HEK293 (cell line): ENCODE measurements around the gene PIM3.

ENCODE experiments used
- CTCF ChIA-PET: fragments of 350-600 bp; formaldehyde crosslinking; extraction: SDS; loops from one replicate; lab custom pipeline; 2021; ENCODE audit warnings: antibody characterized with exemption; lab: Yijun Ruan, JAX
- POLR2A ChIA-PET: fragments of 300-600 bp; formaldehyde crosslinking; extraction: SDS; loops from one replicate; lab custom pipeline; 2020; ENCODE audit warnings: antibody characterized with exemption, inconsistent platforms; lab: Yijun Ruan, JAX
- H3K27ac ChIP-seq: fragments of 200-500 bp; sonication (Bioruptor generic); 2 replicates; pipeline ENCODE4 v1.5.1; 2014; ENCODE audit warnings: low read depth, low read length, control low read depth, inconsistent platforms; ENCODE audit errors: extremely low read depth
- H3K36me3 ChIP-seq, 2 experiments: fragments of 200-500 bp in 1 of 2; sonication (Bioruptor generic) in 1 of 2; 1 replicate in 1 of 2; 2 replicates in 1 of 2; pipeline ENCODE4 v1.5.1; 2014 to 2017; ENCODE audit warnings: inconsistent platforms in 2 of 2, low read length in 2 of 2; ENCODE audit not compliant: control insufficient read depth in 2 of 2, insufficient read depth in 1 of 2
- H3K4me1 ChIP-seq: fragments of 200-500 bp; sonication (Bioruptor generic); 2 replicates; pipeline ENCODE4 v1.5.1; 2014; ENCODE audit warnings: mild to moderate bottlenecking, low read length, inconsistent platforms; ENCODE audit not compliant: control insufficient read depth, insufficient read depth
- H3K4me3 ChIP-seq: 2 replicates; pipeline ENCODE4 v1.5.1; 2011; ENCODE audit warnings: low read depth, mild to moderate bottlenecking, control low read depth, low read length, moderate library complexity
- H3K9me3 ChIP-seq: fragments of 200-500 bp; sonication (Bioruptor generic); 2 replicates; pipeline ENCODE4 v1.5.1; 2014; ENCODE audit warnings: low read depth, low read length, inconsistent platforms; ENCODE audit not compliant: control insufficient read depth, insufficient read depth
- KLF7 ChIP-seq: fragments of 450-650 bp; formaldehyde crosslinking; IDR thresholded peaks from 2 replicates; pipeline ENCODE4 v1.5.1; 2016; ENCODE audit warnings: missing biosample characterization, missing genetic modification characterization, borderline replicate concordance
- PRDM1 ChIP-seq: fragments of 450-650 bp; formaldehyde crosslinking; IDR thresholded peaks from 2 replicates; pipeline ENCODE4; 2016; ENCODE audit warnings: missing biosample characterization, missing genetic modification characterization
- SP3 ChIP-seq: fragments of 450-650 bp; formaldehyde crosslinking; IDR thresholded peaks from 2 replicates; pipeline ENCODE4 v1.5.1; 2016; ENCODE audit warnings: missing biosample characterization, missing genetic modification characterization
- YY1 ChIP-seq: fragments of 450-650 bp; formaldehyde crosslinking; IDR thresholded peaks from 2 replicates; pipeline ENCODE4 v1.5.1; 2018; ENCODE audit warnings: missing biosample characterization, missing genetic modification characterization
- ZBTB21 ChIP-seq: fragments of 450-650 bp; formaldehyde crosslinking; IDR thresholded peaks from 2 replicates; pipeline ENCODE4 v1.5.1; 2017; ENCODE audit warnings: missing biosample characterization, missing genetic modification characterization
- ZBTB7A ChIP-seq: fragments of 450-650 bp; formaldehyde crosslinking; IDR thresholded peaks from 2 replicates; pipeline ENCODE4 v1.5.1; 2016; ENCODE audit warnings: low read depth, missing biosample characterization, missing genetic modification characterization
- ZEB2 ChIP-seq: fragments of 450-650 bp; formaldehyde crosslinking; IDR thresholded peaks from 2 replicates; pipeline ENCODE4 v1.5.1; 2016; ENCODE audit warnings: missing biosample characterization, missing genetic modification characterization
- ZNF138 ChIP-seq: fragments of 450-650 bp; formaldehyde crosslinking; IDR thresholded peaks from 2 replicates; pipeline ENCODE4 v1.5.1; 2016; ENCODE audit warnings: missing biosample characterization, missing genetic modification characterization, borderline replicate concordance
- ZNF202 ChIP-seq: fragments of 450-650 bp; formaldehyde crosslinking; IDR thresholded peaks from 2 replicates; pipeline ENCODE4 v1.5.1; 2016; ENCODE audit warnings: missing biosample characterization, missing genetic modification characterization, borderline replicate concordance
- ZNF214 ChIP-seq: fragments of 450-650 bp; formaldehyde crosslinking; IDR thresholded peaks from 2 replicates; pipeline ENCODE4 v1.5.1; 2017; ENCODE audit warnings: missing biosample characterization, mild to moderate bottlenecking, missing genetic modification characterization, borderline replicate concordance
- ZNF335 ChIP-seq: fragments of 450-650 bp; formaldehyde crosslinking; conservative IDR thresholded peaks from 2 replicates; pipeline ENCODE4 v1.5.1; 2016; ENCODE audit warnings: missing biosample characterization, missing genetic modification characterization
- ZNF366 ChIP-seq: fragments of 450-650 bp; formaldehyde crosslinking; conservative IDR thresholded peaks from 2 replicates; pipeline ENCODE4 v1.5.1; 2016; ENCODE audit warnings: missing biosample characterization, missing genetic modification characterization
- ZNF501 ChIP-seq: fragments of 450-650 bp; formaldehyde crosslinking; IDR thresholded peaks from 2 replicates; pipeline ENCODE4 v1.5.1; 2016; ENCODE audit warnings: missing biosample characterization, missing genetic modification characterization
- ZNF548 ChIP-seq: fragments of 450-650 bp; formaldehyde crosslinking; IDR thresholded peaks from 2 replicates; pipeline ENCODE4 v1.5.1; 2016; ENCODE audit warnings: missing biosample characterization, missing genetic modification characterization
- ZNF555 ChIP-seq: fragments of 450-650 bp; formaldehyde crosslinking; conservative IDR thresholded peaks from 2 replicates; pipeline ENCODE4 v1.5.1; 2017; ENCODE audit warnings: missing biosample characterization, mild to moderate bottlenecking, missing genetic modification characterization, inconsistent platforms
- ZNF558 ChIP-seq: fragments of 450-650 bp; formaldehyde crosslinking; IDR thresholded peaks from 2 replicates; pipeline ENCODE4 v1.5.1; 2016; ENCODE audit warnings: missing biosample characterization, missing genetic modification characterization
- ZNF670 ChIP-seq: fragments of 450-650 bp; formaldehyde crosslinking; IDR thresholded peaks from 2 replicates; pipeline ENCODE4 v1.5.1; 2016; ENCODE audit warnings: missing biosample characterization, missing genetic modification characterization, low read depth
- ZNF677 ChIP-seq: fragments of 450-650 bp; IDR thresholded peaks from 2 replicates; pipeline ENCODE4 v1.5.0; 2018; ENCODE audit warnings: missing biosample characterization, mild to moderate bottlenecking, missing genetic modification characterization, moderate library complexity
- TF ChIP-seq, protein P1 (sequence below): fragments of 450-650 bp; formaldehyde crosslinking; IDR thresholded peaks from 2 replicates; pipeline ENCODE4 v1.5.1; 2016; ENCODE audit warnings: missing biosample characterization, missing genetic modification characterization
- TF ChIP-seq, protein P2 (sequence below): fragments of 450-650 bp; formaldehyde crosslinking; IDR thresholded peaks from 2 replicates; pipeline ENCODE4 v1.5.1; 2016; ENCODE audit warnings: missing biosample characterization, missing genetic modification characterization

PIM3 gene

GRCh38 chr22:49943405-49943765 is 17.2 kb upstream of the PIM3 start:
- H3K36me3 ChIP-seq: no peaks in the 10 kb centered on the region
- H3K4me3 ChIP-seq: no peak overlapping the region
- CTCF ChIA-PET: interaction anchor here (1.2 kb wide), 1 partner anchor 87 kb away, joined by 5 read pairs; no protein-coding TSS in a partner anchor
- no peaks in the 10 kb centered on the region for H3K9me3 ChIP-seq
- peaks cover 3% of the 10 kb centered on the region; the same call in 1 of the 2 replicates for H3K4me1 ChIP-seq
- POLR2A ChIA-PET: no interaction called here
- H3K27ac ChIP-seq: no peak overlapping the region
- TF ChIP-seq ZNF214 (tag by site-specific recombination): no peak
- TF ChIP-seq ZNF366 (tag by site-specific recombination): no peak
- no peak for TF ChIP-seq ZNF677 (tag by site-specific recombination)
- no peak for TF ChIP-seq ZNF558 (tag by site-specific recombination)
- TF ChIP-seq KLF7 (tag by site-specific recombination): no peak
- no peak for TF ChIP-seq PRDM1
- no peak for TF ChIP-seq ZEB2 (tag by site-specific recombination)
- TF ChIP-seq ZNF548: no peak
- TF ChIP-seq ZNF202 (tag by site-specific recombination): no peak
- TF ChIP-seq ZNF138 (tag by site-specific recombination): no peak
- TF ChIP-seq, protein P1, sequence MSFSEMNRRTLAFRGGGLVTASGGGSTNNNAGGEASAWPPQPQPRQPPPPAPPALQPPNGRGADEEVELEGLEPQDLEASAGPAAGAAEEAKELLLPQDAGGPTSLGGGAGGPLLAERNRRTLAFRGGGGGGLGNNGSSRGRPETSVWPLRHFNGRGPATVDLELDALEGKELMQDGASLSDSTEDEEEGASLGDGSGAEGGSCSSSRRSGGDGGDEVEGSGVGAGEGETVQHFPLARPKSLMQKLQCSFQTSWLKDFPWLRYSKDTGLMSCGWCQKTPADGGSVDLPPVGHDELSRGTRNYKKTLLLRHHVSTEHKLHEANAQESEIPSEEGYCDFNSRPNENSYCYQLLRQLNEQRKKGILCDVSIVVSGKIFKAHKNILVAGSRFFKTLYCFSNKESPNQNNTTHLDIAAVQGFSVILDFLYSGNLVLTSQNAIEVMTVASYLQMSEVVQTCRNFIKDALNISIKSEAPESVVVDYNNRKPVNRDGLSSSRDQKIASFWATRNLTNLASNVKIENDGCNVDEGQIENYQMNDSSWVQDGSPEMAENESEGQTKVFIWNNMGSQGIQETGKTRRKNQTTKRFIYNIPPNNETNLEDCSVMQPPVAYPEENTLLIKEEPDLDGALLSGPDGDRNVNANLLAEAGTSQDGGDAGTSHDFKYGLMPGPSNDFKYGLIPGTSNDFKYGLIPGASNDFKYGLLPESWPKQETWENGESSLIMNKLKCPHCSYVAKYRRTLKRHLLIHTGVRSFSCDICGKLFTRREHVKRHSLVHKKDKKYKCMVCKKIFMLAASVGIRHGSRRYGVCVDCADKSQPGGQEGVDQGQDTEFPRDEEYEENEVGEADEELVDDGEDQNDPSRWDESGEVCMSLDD: no peak
- no peak for TF ChIP-seq YY1 (tag by site-specific recombination)
- no peak for TF ChIP-seq SP3 (tag by site-specific recombination)
- TF ChIP-seq ZBTB7A (tag by site-specific recombination): no peak
- TF ChIP-seq ZNF670 (tag by site-specific recombination): no peak
- TF ChIP-seq, protein P2, sequence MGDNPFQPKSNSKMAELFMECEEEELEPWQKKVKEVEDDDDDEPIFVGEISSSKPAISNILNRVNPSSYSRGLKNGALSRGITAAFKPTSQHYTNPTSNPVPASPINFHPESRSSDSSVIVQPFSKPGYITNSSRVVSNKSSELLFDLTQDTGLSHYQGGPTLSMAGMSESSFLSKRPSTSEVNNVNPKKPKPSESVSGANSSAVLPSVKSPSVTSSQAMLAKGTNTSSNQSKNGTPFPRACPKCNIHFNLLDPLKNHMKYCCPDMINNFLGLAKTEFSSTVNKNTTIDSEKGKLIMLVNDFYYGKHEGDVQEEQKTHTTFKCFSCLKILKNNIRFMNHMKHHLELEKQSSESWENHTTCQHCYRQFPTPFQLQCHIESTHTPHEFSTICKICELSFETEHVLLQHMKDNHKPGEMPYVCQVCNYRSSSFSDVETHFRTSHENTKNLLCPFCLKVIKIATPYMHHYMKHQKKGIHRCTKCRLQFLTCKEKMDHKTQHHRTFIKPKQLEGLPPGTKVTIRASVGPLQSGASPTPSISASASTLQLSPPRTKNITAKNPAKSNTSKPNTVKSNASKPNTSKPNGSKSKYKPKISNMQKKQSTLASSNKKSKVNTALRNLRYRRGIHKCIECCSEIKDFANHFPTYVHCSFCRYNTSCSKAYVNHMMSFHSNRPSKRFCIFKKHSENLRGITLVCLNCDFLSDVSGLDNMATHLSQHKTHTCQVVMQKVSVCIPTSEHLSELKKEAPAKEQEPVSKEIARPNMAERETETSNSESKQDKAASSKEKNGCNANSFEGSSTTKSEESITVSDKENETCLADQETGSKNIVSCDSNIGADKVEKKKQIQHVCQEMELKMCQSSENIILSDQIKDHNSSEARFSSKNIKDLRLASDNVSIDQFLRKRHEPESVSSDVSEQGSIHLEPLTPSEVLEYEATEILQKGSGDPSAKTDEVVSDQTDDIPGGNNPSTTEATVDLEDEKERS (tag by site-specific recombination): no peak
- no peak for TF ChIP-seq ZNF501 (tag by site-specific recombination)
- no peak for TF ChIP-seq ZBTB21 (tag by site-specific recombination)

GRCh38 chr22:49943771-49944398 is 16.7 kb upstream of the PIM3 start:
- Histone ChIP-seq H3K4me1 (peaks cover 3% of the 10 kb centered on the region; the same call in 1 of the 2 replicates), H3K36me3 (no peaks in the 10 kb centered on the region), H3K27ac (peak overlapping the region; percentile 57; the same call in 1 of the 2 replicates), H3K4me3 (no peak overlapping the region), H3K9me3 (no peaks in the 10 kb centered on the region)
- TF ChIP-seq ZNF555 (tag by site-specific recombination): no peak
- 0 out of 2 replicates have a peak, but pooled peaks have one; percentile 24 for TF ChIP-seq ZNF335 (tag by site-specific recombination)
- ChIA-PET POLR2A (no interaction called here), CTCF (interaction anchor here (1.2 kb wide), 1 partner anchor 87 kb away, joined by 5 read pairs; no protein-coding TSS in a partner anchor)
